ENCODE data around the gene NMS.

- TF ChIP-seq POLR2A (IDR thresholded peaks at IDR 0.05) (no peak), CTCF (IDR thresholded peaks at IDR 0.05) (no peak)
Measured at GRCh38 chr2:100451092-100451491, 19.2 kb upstream of the NMS start.
